ENCODE results near the gene DDX52. TPM values are rescaled to one million over a fixed set of nuclear protein-coding genes. Genes with fewer than 3 reads are reported as not detected.

Gene DDX52
- total RNA-seq, 4 donors from 2014 or later = 13.1 to 17.9 (median 14.1) TPM

DNA sequence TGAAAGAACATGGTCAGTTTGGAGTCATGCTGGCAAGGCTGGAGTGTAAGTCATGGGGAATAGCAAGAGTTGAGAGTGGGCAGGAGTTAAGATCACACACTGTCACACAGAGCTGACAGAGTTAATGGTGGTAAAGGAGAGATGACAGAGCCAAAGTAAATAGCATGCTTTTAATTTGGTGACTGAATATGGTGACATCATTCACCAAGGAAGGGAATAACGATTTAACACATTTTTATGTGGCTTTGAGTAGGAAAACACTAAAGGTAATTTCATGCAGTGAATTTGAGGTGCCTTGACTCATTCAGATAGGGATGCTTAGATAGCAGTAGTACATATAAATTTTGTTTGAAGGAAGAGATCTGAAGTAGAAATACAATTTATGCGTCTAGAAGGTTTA is 76.1 kb downstream of the DDX52 start:
- no peak for TF ChIP-seq POLR2AphosphoS5 (IDR thresholded peaks at IDR 0.05)
- TF ChIP-seq, protein P1, sequence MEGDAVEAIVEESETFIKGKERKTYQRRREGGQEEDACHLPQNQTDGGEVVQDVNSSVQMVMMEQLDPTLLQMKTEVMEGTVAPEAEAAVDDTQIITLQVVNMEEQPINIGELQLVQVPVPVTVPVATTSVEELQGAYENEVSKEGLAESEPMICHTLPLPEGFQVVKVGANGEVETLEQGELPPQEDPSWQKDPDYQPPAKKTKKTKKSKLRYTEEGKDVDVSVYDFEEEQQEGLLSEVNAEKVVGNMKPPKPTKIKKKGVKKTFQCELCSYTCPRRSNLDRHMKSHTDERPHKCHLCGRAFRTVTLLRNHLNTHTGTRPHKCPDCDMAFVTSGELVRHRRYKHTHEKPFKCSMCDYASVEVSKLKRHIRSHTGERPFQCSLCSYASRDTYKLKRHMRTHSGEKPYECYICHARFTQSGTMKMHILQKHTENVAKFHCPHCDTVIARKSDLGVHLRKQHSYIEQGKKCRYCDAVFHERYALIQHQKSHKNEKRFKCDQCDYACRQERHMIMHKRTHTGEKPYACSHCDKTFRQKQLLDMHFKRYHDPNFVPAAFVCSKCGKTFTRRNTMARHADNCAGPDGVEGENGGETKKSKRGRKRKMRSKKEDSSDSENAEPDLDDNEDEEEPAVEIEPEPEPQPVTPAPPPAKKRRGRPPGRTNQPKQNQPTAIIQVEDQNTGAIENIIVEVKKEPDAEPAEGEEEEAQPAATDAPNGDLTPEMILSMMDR (IDR thresholded peaks at IDR 0.05) = no peak
- TF ChIP-seq POLR2A (IDR thresholded peaks at IDR 0.05; ENCODE audit: low read depth) = no peak
- TF ChIP-seq EP300 (IDR thresholded peaks at IDR 0.05) = no peak
- H3K27ac ChIP-seq (replicated peaks in 1 of 4) = no peak overlapping the region
- no peaks in the 10 kb centered on the region for H3K4me1 ChIP-seq
- no peak overlapping the region for H3K4me3 ChIP-seq
- H3K36me3 ChIP-seq = peaks cover 26 to 79% (median 71%) of the 10 kb centered on the region in 4 donors
- no peaks in the 10 kb centered on the region for H3K27me3 ChIP-seq
- no peak for DNase-seq (ENCODE audit: extremely low spot score)
- intact Hi-C loops (cut with DNase I) = no loop called here
- WGBS = 88% methylated on average over 2 of the region's 2 CpGs
- H3K9me3 ChIP-seq = no peaks in the 10 kb centered on the region

DNA sequence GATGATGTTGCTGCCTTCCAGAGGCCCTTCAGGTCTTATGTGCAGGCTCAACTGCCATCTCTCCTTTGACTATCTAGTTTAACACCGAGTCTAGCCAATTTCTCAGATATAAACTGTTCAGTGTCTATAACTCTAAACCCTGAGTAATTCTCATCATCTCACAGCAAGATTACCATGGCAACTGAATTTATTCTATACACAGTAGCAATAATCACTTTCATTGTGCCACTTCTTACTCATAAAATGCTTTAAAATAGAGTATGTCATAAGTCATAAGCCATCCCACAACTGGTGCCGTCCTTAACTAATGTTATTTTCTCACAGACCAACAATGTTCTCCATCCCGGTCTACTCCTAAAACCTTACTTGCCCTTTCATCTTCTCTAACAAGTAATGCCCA is 79.0 kb downstream of the DDX52 start:
- no peaks in the 10 kb centered on the region for H3K4me1 ChIP-seq
- WGBS = 91% methylated on average over 3 of the region's 3 CpGs

DNA sequence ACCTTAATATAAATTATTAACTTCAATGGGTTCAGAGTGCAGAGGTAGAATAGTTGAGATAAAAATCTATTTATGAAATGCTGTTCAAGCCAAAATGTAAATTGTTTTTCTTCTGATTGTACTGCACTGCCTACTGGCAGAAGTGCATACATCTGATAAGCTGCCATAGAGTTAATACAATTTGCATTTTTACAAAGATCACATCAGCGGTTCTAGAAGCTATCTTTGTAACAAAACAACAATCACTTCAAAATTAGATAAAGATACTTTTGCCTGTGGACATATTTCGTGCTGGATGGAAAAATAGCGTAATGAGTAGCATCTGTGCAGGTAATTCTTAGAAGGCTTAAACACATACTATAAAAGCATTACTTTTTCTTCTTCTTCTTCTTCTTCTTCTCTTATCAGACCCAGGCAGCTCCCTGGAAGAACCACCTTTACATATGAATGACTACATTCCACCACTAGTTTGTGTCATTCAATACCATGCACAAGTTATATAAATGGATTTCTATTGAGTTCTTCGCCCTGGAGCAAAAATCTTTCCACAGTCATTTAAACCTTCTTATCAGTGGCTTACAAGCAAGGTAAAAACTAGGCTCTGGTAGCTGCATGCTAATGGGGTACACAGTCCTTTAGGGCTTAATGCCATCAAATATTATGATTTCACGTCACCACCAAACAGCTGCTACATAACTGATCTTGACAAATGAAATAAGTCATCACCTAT is 81.1 kb downstream of the DDX52 start:
- H3K9me3 ChIP-seq = no peaks in the 10 kb centered on the region
- TF ChIP-seq POLR2AphosphoS5 (IDR thresholded peaks at IDR 0.05) (no peak), POLR2A (IDR thresholded peaks at IDR 0.05; ENCODE audit: low read depth) (no peak), EP300 (IDR thresholded peaks at IDR 0.05) (no peak)
- TF ChIP-seq, protein P1 (IDR thresholded peaks at IDR 0.05) = no peak
- H3K4me1 ChIP-seq = no peaks in the 10 kb centered on the region
- intact Hi-C loops (cut with DNase I) = no loop called here
- H3K4me3 ChIP-seq = no peak overlapping the region
- H3K36me3 ChIP-seq = peaks cover 27 to 78% (median 70%) of the 10 kb centered on the region in 4 donors
- no peak overlapping the region for H3K27ac ChIP-seq (replicated peaks in 1 of 4)
- 87% methylated on average over 5 of the region's 5 CpGs for WGBS
- no peaks in the 10 kb centered on the region for H3K27me3 ChIP-seq
- DNase-seq (ENCODE audit: extremely low spot score) = no peak

More for the DNA sequence above, 79.0 kb downstream of the DDX52 start:
- no peak overlapping the region for H3K4me3 ChIP-seq
- H3K36me3 ChIP-seq = peaks cover 41 to 78% (median 70%) of the 10 kb centered on the region in 4 donors
- TF ChIP-seq POLR2A (IDR thresholded peaks at IDR 0.05; ENCODE audit: low read depth) = no peak
- TF ChIP-seq EP300 (IDR thresholded peaks at IDR 0.05) = no peak
- TF ChIP-seq, protein P1 (IDR thresholded peaks at IDR 0.05) = no peak
- TF ChIP-seq POLR2AphosphoS5 (IDR thresholded peaks at IDR 0.05) = no peak
- intact Hi-C loops (cut with DNase I) = no loop called here
- DNase-seq (ENCODE audit: extremely low spot score) = no peak
- no peaks in the 10 kb centered on the region for H3K9me3 ChIP-seq
- H3K27me3 ChIP-seq = no peaks in the 10 kb centered on the region
- no peak overlapping the region for H3K27ac ChIP-seq (replicated peaks in 1 of 4)

Small RNA genes lying within 50 kb of the gene (small RNA-seq; reads per million reads assigned to genes)
- 0 reads per million in 3 donors for gene MIR378J

Other genes with a start within 250 kb of the DDX52 start
- gene ACACA, start 236.6 kb downstream of the DDX52 start, total RNA-seq = 10 to 100 TPM; 34.0 to 58.0 (median 50.5) TPM
- 10 to 100 TPM; 11.5 to 23.7 (median 17.7) TPM for gene TADA2A, start 236.6 kb downstream of the DDX52 start, total RNA-seq
- gene DUSP14, start 153.6 kb downstream of the DDX52 start, total RNA-seq = 10 to 100 TPM; 23.7 to 46.4 (median 35.9) TPM
- 10 to 100 TPM; 11.9 to 19.5 (median 17.0) TPM for gene SYNRG, start 34.0 kb downstream of the DDX52 start, total RNA-seq
- not detected for gene HNF1B, start 101.6 kb upstream of the DDX52 start, total RNA-seq

All from esophagus muscularis mucosa (tissue), 4 donors.